Breast epithelium (tissue), 4 donors: ENCODE data around the gene EXOSC7. TPM values are rescaled to one million over a fixed set of nuclear protein-coding genes. Genes with fewer than 3 reads are reported as not detected.

Experiments
- DNase-seq, 2 donors: peaks; one replicate each; pipeline ENCODE4 v3.0.0-alpha.2; 2019; ENCODE audit warnings: low spot score in 2 of 2
- H3K27ac ChIP-seq, 2 donors: fragments of 200-600 bp; sonication (generic) in 1 of 2; one replicate each; pipeline ENCODE4 v1.5.1; 2016 to 2019; ENCODE audit warnings: mild to moderate bottlenecking in 1 of 2
- H3K27me3 ChIP-seq, 2 donors: fragments of 200-600 bp; sonication (generic) in 1 of 2; one replicate each; pipeline versions ENCODE4 v1.5.1 to v1.6.0; 2017 to 2019; ENCODE audit warnings: control low read depth in 1 of 2, mild to moderate bottlenecking in 1 of 2
- H3K36me3 ChIP-seq: fragments of 200-600 bp; one replicate; pipeline ENCODE4 v1.5.1; 2019
- H3K4me1 ChIP-seq, 2 donors: fragments of 200-600 bp; sonication (generic); one replicate each; pipeline ENCODE4 v1.5.1; 2016 to 2019; ENCODE audit warnings: control low read depth in 1 of 2
- H3K4me3 ChIP-seq, 3 donors: fragments of 200-600 bp; sonication (generic); 1 replicate in 2 of 3; 2 replicates in 1 of 3; pipeline ENCODE4 v1.5.1; 2016 to 2019; ENCODE audit warnings: mild to moderate bottlenecking in 3 of 3, moderate library complexity in 2 of 3
- H3K9me3 ChIP-seq, 2 donors: fragments of 200-600 bp; sonication (generic) in 1 of 2; one replicate each; pipeline ENCODE4 v1.5.1; 2016 to 2019; ENCODE audit warnings: control low read depth in 1 of 2
- POLR2A ChIP-seq: fragments of 450-650 bp; IDR thresholded peaks from one replicate; pipeline ENCODE4 v1.6.1; 2016; ENCODE audit warnings: antibody characterized with exemption, mild to moderate bottlenecking, moderate library complexity
- POLR2AphosphoS5 ChIP-seq, 3 donors: sonication (generic); formaldehyde crosslinking; IDR thresholded peaks; one replicate each; pipeline ENCODE4 v1.6.1; 2017; ENCODE audit warnings: antibody characterized with exemption in 3 of 3
- intact Hi-C: fragments of 100-400 bp; cut with DNase I; formaldehyde crosslinking; loops from one replicate; pipeline ENCODE4 v1.15.1; 2023; ENCODE audit warnings: low total_unique reads
- total RNA-seq, 3 donors: library from RNA; depleted of rRNA; stranded (reverse); fragments of >200 nt; gene quantifications; one replicate each; pipeline ENCODE4 v1.1.0, GENCODE V29; 2016
- TF ChIP-seq, protein P1 (sequence below), 3 donors: fragments of 450-650 bp; IDR thresholded peaks; one replicate each; pipeline ENCODE4 v1.5.1; 2016 to 2017; ENCODE audit warnings: antibody characterized with exemption in 3 of 3, mild to moderate bottlenecking in 3 of 3, moderate library complexity in 3 of 3

EXOSC7 gene
- total RNA-seq, 3 donors from 2014 or later: 39.0 to 54.9 (median 43.0) TPM

DNA sequence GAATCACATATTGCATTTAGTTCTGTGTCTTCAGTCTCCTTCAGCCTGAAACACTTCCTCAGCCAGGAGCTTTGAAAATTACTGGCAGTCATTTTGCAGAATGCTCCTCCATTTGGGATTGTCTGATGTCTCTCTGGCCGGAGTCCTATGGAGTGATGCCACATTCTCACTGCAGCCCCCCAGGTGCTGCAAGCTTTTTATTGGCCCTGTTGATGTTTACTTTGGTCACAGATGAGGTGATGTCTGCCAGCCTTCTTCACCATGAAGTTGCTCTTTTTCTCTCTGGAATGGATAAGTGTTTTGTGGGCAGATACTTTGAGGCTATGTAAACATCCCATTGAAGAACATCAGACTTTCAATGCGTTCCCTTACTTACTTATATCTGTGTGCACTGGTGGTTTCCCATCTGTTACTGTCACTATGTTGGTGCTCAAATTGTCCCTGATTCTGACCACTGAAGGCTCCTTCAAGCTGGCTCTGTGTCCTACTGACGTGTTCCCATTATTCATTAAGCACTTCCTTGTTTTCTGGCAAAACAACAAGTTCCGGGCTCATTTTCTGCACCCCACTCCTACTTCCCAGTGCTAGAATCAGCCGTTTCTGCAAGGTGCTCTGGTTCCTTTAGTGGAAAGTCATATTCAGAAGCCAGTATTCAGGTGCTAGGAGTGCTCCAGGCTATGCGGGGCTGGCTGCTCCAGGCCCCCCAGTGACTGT is 48.7 kb downstream of the EXOSC7 start:
- TF ChIP-seq, protein P1, sequence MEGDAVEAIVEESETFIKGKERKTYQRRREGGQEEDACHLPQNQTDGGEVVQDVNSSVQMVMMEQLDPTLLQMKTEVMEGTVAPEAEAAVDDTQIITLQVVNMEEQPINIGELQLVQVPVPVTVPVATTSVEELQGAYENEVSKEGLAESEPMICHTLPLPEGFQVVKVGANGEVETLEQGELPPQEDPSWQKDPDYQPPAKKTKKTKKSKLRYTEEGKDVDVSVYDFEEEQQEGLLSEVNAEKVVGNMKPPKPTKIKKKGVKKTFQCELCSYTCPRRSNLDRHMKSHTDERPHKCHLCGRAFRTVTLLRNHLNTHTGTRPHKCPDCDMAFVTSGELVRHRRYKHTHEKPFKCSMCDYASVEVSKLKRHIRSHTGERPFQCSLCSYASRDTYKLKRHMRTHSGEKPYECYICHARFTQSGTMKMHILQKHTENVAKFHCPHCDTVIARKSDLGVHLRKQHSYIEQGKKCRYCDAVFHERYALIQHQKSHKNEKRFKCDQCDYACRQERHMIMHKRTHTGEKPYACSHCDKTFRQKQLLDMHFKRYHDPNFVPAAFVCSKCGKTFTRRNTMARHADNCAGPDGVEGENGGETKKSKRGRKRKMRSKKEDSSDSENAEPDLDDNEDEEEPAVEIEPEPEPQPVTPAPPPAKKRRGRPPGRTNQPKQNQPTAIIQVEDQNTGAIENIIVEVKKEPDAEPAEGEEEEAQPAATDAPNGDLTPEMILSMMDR (IDR thresholded peaks at IDR 0.05): no peak
- TF ChIP-seq POLR2AphosphoS5 (IDR thresholded peaks at IDR 0.05) (no peak), POLR2A (no peak)
- Histone ChIP-seq H3K9me3 (no peaks in the 10 kb centered on the region), H3K4me3 (no peak overlapping the region), H3K27me3 (no peaks in the 10 kb centered on the region), H3K27ac (peak overlapping the region in 1 of 2 donors; percentile 80), H3K36me3 (no peaks in the 10 kb centered on the region), H3K4me1 (peaks cover 6 to 8% of the 10 kb centered on the region in 2 donors)
- intact Hi-C loops: no loop called here
- no peak for DNase-seq

DNA sequence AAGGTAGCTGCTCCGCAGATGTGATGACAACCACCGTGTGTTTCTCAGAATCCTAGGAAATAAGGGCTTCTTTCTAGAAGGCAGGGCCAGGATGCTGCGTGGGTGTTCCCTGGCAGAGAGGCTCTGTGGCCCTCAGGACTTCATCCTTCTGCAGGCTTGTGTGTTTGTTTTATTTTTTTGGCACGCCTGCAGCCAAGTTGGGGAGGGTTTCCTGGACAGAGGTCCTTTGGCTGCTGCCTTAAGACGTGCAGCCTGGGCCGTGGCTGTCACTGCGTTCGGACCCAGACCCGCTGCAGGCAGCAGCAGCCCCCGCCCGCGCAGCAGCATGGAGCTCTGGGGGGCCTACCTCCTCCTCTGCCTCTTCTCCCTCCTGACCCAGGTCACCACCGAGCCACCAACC is 50.0 kb downstream of the EXOSC7 start, which contains the start of gene CLEC3B:
Gene CLEC3B (plus strand): TSS at position 266 of the 400 bp plus-strand sequence. CDS start 60 bp downstream, at position 326.
- Histone ChIP-seq H3K4me1 (peaks cover 6 to 8% of the 10 kb centered on the region in 2 donors), H3K9me3 (no peaks in the 10 kb centered on the region), H3K36me3 (no peaks in the 10 kb centered on the region), H3K27me3 (no peaks in the 10 kb centered on the region), H3K4me3 (peak within 1 kb of the TSS; percentile 16 to 51 (median 36)), H3K27ac (peak within 1 kb of the TSS; percentile 2 to 80)
- intact Hi-C loops: no loop called here
- TF ChIP-seq POLR2AphosphoS5 (IDR thresholded peaks at IDR 0.05) (peak in 1 of 3 donors; percentile 10), POLR2A (no peak)
- TF ChIP-seq, protein P1 (IDR thresholded peaks at IDR 0.05): no peak
- DNase-seq: peak in 1 of 2 donors; percentile 50

DNA sequence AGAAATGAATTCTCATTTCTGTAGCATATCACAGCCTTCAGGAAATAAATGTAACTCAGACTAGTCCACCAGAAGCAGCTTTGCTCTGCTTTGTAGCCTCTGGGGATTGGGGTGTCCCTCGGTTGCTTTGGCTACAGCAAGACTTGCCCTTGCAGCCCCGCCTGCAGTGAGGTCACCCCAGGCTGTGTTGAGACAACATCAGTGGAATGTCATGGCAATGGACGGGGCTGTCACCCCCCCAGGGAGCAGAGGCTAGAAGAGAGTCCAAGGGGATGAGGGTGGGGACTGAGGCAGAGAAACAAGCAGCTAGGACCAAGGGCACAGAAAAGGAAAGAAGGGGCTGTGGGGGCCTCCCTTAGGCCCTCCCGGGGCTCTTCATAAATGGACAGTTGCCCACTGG is 50.9 kb downstream of the EXOSC7 start:
- Histone ChIP-seq H3K9me3 (no peaks in the 10 kb centered on the region), H3K4me1 (peaks cover 6 to 8% of the 10 kb centered on the region in 2 donors), H3K4me3 (peak overlapping the region in 2 of 3 donors; percentile 15 to 36), H3K27me3 (no peaks in the 10 kb centered on the region), H3K27ac (peak overlapping the region; percentile 2 to 80), H3K36me3 (no peaks in the 10 kb centered on the region)
- no peak for DNase-seq
- intact Hi-C loops: no loop called here
- peak in 2 of 3 donors; percentile 38 to 67 for TF ChIP-seq POLR2AphosphoS5 (IDR thresholded peaks at IDR 0.05)
- TF ChIP-seq POLR2A: no peak
- TF ChIP-seq, protein P1 (IDR thresholded peaks at IDR 0.05): no peak

DNA sequence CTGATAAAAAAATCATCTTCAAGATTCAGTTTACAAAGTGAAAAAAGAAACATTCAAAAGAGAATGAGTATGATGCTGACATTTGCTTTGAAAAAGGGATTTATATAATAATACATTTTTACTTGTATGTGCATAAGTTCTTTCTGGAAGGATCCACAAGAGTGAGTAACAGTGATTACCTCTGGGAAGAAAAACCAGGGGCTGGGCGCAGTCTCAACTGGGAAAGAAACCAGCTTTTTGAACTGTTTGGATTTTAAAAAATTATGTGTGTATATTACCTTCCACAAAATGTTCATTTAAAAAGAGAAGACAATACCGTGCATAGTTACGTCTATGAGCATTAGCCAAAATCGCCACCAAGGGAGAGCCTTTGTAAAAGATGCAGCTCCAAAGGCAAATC is 51.4 kb downstream of the EXOSC7 start:
- peaks cover 6 to 8% of the 10 kb centered on the region in 2 donors for H3K4me1 ChIP-seq
- no peaks in the 10 kb centered on the region for H3K27me3 ChIP-seq
- intact Hi-C loops: no loop called here
- H3K4me3 ChIP-seq: peak overlapping the region in 1 of 3 donors; percentile 36
- no peak for DNase-seq
- H3K9me3 ChIP-seq: no peaks in the 10 kb centered on the region
- H3K27ac ChIP-seq: peak overlapping the region; percentile 2 to 80
- TF ChIP-seq POLR2A: no peak
- TF ChIP-seq, protein P1 (IDR thresholded peaks at IDR 0.05): no peak
- TF ChIP-seq POLR2AphosphoS5 (IDR thresholded peaks at IDR 0.05): no peak
- H3K36me3 ChIP-seq: no peaks in the 10 kb centered on the region

DNA sequence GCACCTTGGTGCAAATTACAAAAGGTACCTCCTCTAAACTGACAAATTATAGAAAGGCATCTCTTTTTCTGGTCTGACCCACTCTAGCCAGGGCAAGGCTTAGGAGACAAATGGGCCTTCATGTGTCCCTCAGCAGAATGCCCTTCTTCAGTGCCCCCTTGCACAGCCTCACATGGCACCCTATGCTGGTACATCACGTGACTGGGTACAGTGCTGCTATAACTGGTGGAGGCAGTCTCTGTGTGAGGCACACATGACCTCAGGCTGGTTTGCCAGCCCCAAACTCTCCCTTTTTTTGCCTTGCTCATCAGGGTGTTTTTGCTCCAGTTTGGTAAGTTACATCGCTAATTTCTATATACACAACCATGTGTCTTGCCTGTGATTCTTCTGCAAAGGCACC is 53.2 kb downstream of the EXOSC7 start:
- no peak overlapping the region for H3K4me3 ChIP-seq
- peaks cover 6 to 8% of the 10 kb centered on the region in 2 donors for H3K4me1 ChIP-seq

More for the DNA sequence above, 53.2 kb downstream of the EXOSC7 start:
- H3K9me3 ChIP-seq: no peaks in the 10 kb centered on the region
- intact Hi-C loops: no loop called here
- no peak for TF ChIP-seq POLR2A
- TF ChIP-seq POLR2AphosphoS5 (IDR thresholded peaks at IDR 0.05): no peak
- TF ChIP-seq, protein P1 (IDR thresholded peaks at IDR 0.05): no peak
- no peaks in the 10 kb centered on the region for H3K27me3 ChIP-seq
- peak overlapping the region in 1 of 2 donors; percentile 48 for H3K27ac ChIP-seq
- no peak for DNase-seq
- H3K36me3 ChIP-seq: no peaks in the 10 kb centered on the region
